ENCODE results near the gene SPATA6L.

Gene SPATA6L

GRCh38 chr9:4581035-4581760 lies 85.1 kb downstream of the SPATA6L start:
- H3K9me2 ChIP-seq (replicated peaks; ENCODE audit: insufficient read depth, low read length) = no peaks in the 10 kb centered on the region
- TF ChIP-seq CTCF (IDR thresholded peaks at IDR 0.05; ENCODE audit: insufficient read depth, low read length, poor library complexity, severe bottlenecking) = no peak
- TF ChIP-seq EZH2phosphoT487 (conservative IDR thresholded peaks at IDR 0.05; ENCODE audit: low read length) = no peak
- H3F3A ChIP-seq (ENCODE audit: insufficient read depth) = no peaks in the 10 kb centered on the region
- no peak overlapping the region for H2AFZ ChIP-seq (ENCODE audit: low read depth, low read length, severe bottlenecking)
- no peak overlapping the region for H3K9ac ChIP-seq (ENCODE audit: low read length)
- no peak overlapping the region for H3K4me2 ChIP-seq (ENCODE audit: low read depth, low read length, poor library complexity, severe bottlenecking)
- no peaks in the 10 kb centered on the region for H3K79me2 ChIP-seq (ENCODE audit: insufficient read depth, low read length)
- H3K9me3 ChIP-seq (ENCODE audit: insufficient read depth, low read length) = no peaks in the 10 kb centered on the region
- H3K4me3 ChIP-seq (ENCODE audit: insufficient read depth, low read length, poor library complexity, severe bottlenecking) = no peak overlapping the region
- no peak overlapping the region for H3K27ac ChIP-seq (ENCODE audit: low read depth, low read length)
- H3K36me3 ChIP-seq (ENCODE audit: low read length) = no peaks in the 10 kb centered on the region
- H3K27me3 ChIP-seq (ENCODE audit: low read length) = no peaks in the 10 kb centered on the region
- no peaks in the 10 kb centered on the region for H4K20me1 ChIP-seq (ENCODE audit: low read depth, low read length)

- H3K36me3 ChIP-seq (ENCODE audit: low read length) = no peaks in the 10 kb centered on the region
- no peaks in the 10 kb centered on the region for H3K9me2 ChIP-seq (replicated peaks; ENCODE audit: insufficient read depth, low read length)
- no peaks in the 10 kb centered on the region for H3K9me3 ChIP-seq (ENCODE audit: insufficient read depth, low read length)
- no peak for TF ChIP-seq CTCF (IDR thresholded peaks at IDR 0.05; ENCODE audit: insufficient read depth, low read length, poor library complexity, severe bottlenecking)
- no peak for TF ChIP-seq EZH2phosphoT487 (conservative IDR thresholded peaks at IDR 0.05; ENCODE audit: low read length)
- H4K20me1 ChIP-seq (ENCODE audit: low read depth, low read length) = no peaks in the 10 kb centered on the region
- no peak overlapping the region for H2AFZ ChIP-seq (ENCODE audit: low read depth, low read length, severe bottlenecking)
- no peaks in the 10 kb centered on the region for H3F3A ChIP-seq (ENCODE audit: insufficient read depth)
- no peaks in the 10 kb centered on the region for H3K79me2 ChIP-seq (ENCODE audit: insufficient read depth, low read length)
- no peak overlapping the region for H3K27ac ChIP-seq (ENCODE audit: low read depth, low read length)
- no peaks in the 10 kb centered on the region for H3K27me3 ChIP-seq (ENCODE audit: low read length)
- no peak overlapping the region for H3K9ac ChIP-seq (ENCODE audit: low read length)
- H3K4me2 ChIP-seq (ENCODE audit: low read depth, low read length, poor library complexity, severe bottlenecking) = no peak overlapping the region
- no peak overlapping the region for H3K4me3 ChIP-seq (ENCODE audit: insufficient read depth, low read length, poor library complexity, severe bottlenecking)
Measured at GRCh38 chr9:4579001-4579400, 87.3 kb downstream of the SPATA6L start.

- no peak overlapping the region for H3K27ac ChIP-seq (ENCODE audit: low read depth, low read length)
- H3K27me3 ChIP-seq (ENCODE audit: low read length) = no peaks in the 10 kb centered on the region
- H3K36me3 ChIP-seq (ENCODE audit: low read length) = no peaks in the 10 kb centered on the region
- no peak overlapping the region for H3K4me2 ChIP-seq (ENCODE audit: low read depth, low read length, poor library complexity, severe bottlenecking)
- H3K9me2 ChIP-seq (replicated peaks; ENCODE audit: insufficient read depth, low read length) = no peaks in the 10 kb centered on the region
- no peaks in the 10 kb centered on the region for H3F3A ChIP-seq (ENCODE audit: insufficient read depth)
- H3K9ac ChIP-seq (ENCODE audit: low read length) = no peak overlapping the region
- no peaks in the 10 kb centered on the region for H3K9me3 ChIP-seq (ENCODE audit: insufficient read depth, low read length)
- no peak overlapping the region for H3K4me3 ChIP-seq (ENCODE audit: insufficient read depth, low read length, poor library complexity, severe bottlenecking)
- TF ChIP-seq CTCF (IDR thresholded peaks at IDR 0.05; ENCODE audit: insufficient read depth, low read length, poor library complexity, severe bottlenecking) (no peak), EZH2phosphoT487 (conservative IDR thresholded peaks at IDR 0.05; ENCODE audit: low read length) (no peak)
- H4K20me1 ChIP-seq (ENCODE audit: low read depth, low read length) = no peaks in the 10 kb centered on the region
- no peaks in the 10 kb centered on the region for H3K79me2 ChIP-seq (ENCODE audit: insufficient read depth, low read length)
- H2AFZ ChIP-seq (ENCODE audit: low read depth, low read length, severe bottlenecking) = no peak overlapping the region
Measured at GRCh38 chr9:4576448-4576847, 89.8 kb downstream of the SPATA6L start.

Measured in SU-DHL-6 (cell line).